Skeletal muscle cell (primary cell): Measurements from ENCODE around the gene MSANTD1.

Source experiments
- DNase-seq: peaks from one replicate; pipeline ENCODE4 v3.0.0-alpha.2; 2010; ENCODE audit warnings: low read depth
- H3K4me3 ChIP-seq: 2 replicates; pipeline ENCODE4 v1.5.1; 2011; ENCODE audit warnings: low read depth, mild to moderate bottlenecking, control low read depth, low read length, moderate library complexity

The MSANTD1 gene

GRCh38 chr4:3229964-3230363 lies 19.0 kb upstream of the MSANTD1 start:
- DNase-seq, result no peak
- no peak overlapping the region for H3K4me3 ChIP-seq

- no peak overlapping the region for H3K4me3 ChIP-seq
- no peak for DNase-seq
Measured at GRCh38 chr4:3231471-3231870, 17.5 kb upstream of the MSANTD1 start.

- DNase-seq, result no peak
Measured at GRCh38 chr4:3232001-3232400, 17.0 kb upstream of the MSANTD1 start.

DNA sequence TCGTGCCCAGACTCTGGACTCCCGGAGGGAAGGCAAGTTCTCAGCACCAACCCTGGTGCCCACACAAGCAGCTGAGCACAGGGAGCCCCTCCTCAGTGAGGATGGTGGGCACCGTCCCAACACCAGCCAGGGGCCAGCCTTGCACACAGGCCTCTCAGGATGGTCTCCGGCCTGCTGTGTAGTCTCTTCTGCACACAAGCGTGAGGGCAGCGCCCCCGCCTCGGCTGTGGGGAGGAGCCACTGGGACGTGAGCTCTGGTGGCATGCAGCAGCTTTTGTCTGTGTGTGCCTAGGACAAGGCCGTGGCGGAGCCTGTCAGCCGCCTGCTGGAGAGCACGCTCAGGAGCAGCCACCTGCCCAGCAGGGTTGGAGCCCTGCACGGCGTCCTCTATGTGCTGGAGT lies 16.1 kb upstream of the MSANTD1 start:
- no peak overlapping the region for H3K4me3 ChIP-seq
- no peak for DNase-seq

More at GRCh38 chr4:3232001-3232400, 17.0 kb upstream of the MSANTD1 start:
- no peak overlapping the region for H3K4me3 ChIP-seq

GRCh38 chr4:3233391-3234071 lies 15.4 kb upstream of the MSANTD1 start:
- no peak overlapping the region for H3K4me3 ChIP-seq
- DNase-seq, result no peak

GRCh38 chr4:3234171-3235029 lies 14.6 kb upstream of the MSANTD1 start:
- no peak overlapping the region for H3K4me3 ChIP-seq
- no peak for DNase-seq

- no peak for DNase-seq
Measured at GRCh38 chr4:3235030-3235345, 14.0 kb upstream of the MSANTD1 start.

DNA sequence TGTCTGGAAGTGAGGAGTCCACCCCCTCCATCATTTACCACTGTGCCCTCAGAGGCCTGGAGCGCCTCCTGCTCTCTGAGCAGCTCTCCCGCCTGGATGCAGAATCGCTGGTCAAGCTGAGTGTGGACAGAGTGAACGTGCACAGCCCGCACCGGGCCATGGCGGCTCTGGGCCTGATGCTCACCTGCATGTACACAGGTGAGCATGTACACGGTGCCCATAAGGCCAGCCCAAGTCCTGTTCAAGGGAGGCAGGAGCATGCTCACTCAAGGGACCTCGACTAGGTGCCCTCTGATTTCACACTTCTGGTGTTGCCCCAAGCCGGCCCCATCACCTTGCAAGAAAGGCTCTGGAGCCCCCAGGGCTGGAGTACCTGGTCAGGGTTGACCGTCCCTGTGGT lies 13.4 kb upstream of the MSANTD1 start:
- no peak for DNase-seq
- no peak overlapping the region for H3K4me3 ChIP-seq

More at GRCh38 chr4:3235030-3235345, 14.0 kb upstream of the MSANTD1 start:
- H3K4me3 ChIP-seq, result no peak overlapping the region

GRCh38 chr4:3236326-3236878 lies 12.6 kb upstream of the MSANTD1 start:
- no peak for DNase-seq
- no peak overlapping the region for H3K4me3 ChIP-seq

DNA sequence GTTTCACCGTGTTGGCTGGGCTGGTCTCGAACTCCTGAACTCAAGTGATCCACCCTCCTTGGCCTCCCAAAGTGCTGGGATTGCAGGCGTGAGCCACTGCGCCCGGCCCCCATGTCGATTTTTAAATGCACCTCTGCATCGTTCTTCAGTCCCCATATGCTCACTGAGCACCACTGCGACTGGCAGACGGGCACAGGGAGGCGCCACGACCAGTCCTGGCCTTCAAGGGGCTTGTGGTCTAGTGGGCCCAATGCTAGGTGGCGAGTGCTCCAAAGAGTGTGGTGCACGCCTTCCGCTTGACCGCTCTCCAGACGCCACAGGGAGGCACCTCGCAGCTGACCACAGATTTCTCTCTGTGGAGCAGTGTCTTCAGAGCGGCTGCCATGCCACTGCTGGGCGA lies 11.7 kb upstream of the MSANTD1 start:
- no peak for DNase-seq
- H3K4me3 ChIP-seq, result no peak overlapping the region

- DNase-seq, result no peak
- H3K4me3 ChIP-seq, result no peak overlapping the region
Measured at GRCh38 chr4:3237712-3238560, 11.0 kb upstream of the MSANTD1 start.

DNA sequence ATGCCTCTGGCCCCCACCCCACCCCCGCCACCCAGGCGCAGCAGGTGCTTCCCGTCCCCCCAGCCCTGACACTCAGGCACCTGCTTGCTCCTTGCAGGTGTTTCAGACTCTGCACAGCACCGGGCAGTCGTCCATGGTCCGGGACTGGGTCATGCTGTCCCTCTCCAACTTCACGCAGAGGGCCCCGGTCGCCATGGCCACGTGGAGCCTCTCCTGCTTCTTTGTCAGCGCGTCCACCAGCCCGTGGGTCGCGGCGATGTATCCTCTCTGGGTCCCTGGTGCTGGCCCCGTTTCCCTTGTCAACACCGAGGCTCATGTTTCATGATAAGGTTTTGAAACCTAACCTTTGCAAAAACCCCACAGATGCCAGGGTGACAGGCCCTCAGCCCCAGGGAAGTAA lies 10.2 kb upstream of the MSANTD1 start:
- H3K4me3 ChIP-seq, result no peak overlapping the region
- no peak for DNase-seq

- H3K4me3 ChIP-seq, result no peak overlapping the region
- DNase-seq, result no peak
Measured at GRCh38 chr4:3239303-3239702, 9.7 kb upstream of the MSANTD1 start.

- DNase-seq, result no peak
- H3K4me3 ChIP-seq, result no peak overlapping the region
Measured at GRCh38 chr4:3239998-3240920, 8.7 kb upstream of the MSANTD1 start.

DNA sequence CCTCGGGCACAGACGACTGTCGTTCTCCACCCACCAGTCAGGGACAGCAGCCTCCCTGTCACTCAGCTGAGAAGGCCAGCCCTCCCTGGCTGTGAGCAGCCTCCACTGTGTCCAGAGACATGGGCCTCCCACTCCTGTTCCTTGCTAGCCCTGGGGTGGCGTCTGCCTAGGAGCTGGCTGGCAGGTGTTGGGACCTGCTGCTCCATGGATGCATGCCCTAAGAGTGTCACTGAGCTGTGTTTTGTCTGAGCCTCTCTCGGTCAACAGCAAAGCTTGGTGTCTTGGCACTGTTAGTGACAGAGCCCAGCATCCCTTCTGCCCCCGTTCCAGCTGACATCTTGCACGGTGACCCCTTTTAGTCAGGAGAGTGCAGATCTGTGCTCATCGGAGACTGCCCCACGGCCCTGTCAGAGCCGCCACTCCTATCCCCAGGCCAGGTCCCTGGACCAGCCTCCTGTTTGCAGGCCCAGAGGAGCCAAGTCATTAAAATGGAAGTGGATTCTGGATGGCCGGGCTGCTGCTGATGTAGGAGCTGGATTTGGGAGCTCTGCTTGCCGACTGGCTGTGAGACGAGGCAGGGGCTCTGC lies 7.9 kb upstream of the MSANTD1 start:
- DNase-seq, result no peak
- no peak overlapping the region for H3K4me3 ChIP-seq

GRCh38 chr4:3241898-3242524 lies 6.9 kb upstream of the MSANTD1 start:
- DNase-seq, result peak; percentile 55
- no peak overlapping the region for H3K4me3 ChIP-seq

GRCh38 chr4:3243136-3243780 lies 5.7 kb upstream of the MSANTD1 start:
- no peak overlapping the region for H3K4me3 ChIP-seq
- no peak for DNase-seq

DNA sequence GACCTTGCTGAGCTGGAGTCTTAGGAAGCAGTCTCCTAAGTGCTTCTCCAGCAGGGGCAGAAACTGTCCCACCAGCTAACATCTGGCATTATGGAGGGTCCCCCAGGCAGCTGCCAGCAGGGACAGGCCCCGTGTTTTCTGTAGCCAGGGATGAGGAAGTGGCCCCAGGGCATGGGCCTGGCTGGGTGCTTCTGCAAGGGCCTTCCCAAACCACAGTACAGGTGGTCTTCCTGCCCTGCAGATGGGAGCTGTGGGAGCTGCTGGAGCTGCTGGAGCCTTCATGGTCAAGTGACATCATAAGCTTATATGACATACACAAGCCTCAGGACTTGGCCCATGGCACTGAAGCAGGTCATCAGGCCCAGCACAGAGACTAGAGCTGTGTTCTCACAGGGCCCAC lies 5.0 kb upstream of the MSANTD1 start:
- DNase-seq, result no peak
- no peak overlapping the region for H3K4me3 ChIP-seq
